A673 (cell line): ENCODE measurements around the gene OR2C1. TPM values are rescaled to one million over a fixed set of nuclear protein-coding genes. Genes with fewer than 3 reads are reported as not detected.

Experiments used
- BruUV-seq: library from RNA; stranded (reverse); fragments of 400-500 nt; replicated peaks from 2 replicates; lab custom pipeline; 2021; lab: Mats Ljungman, UMichigan
- CTCF ChIA-PET: fragments of 300-600 bp; sonication (Branson Sonifier 250); formaldehyde crosslinking; loops from one replicate; lab custom pipeline; 2022; ENCODE audit warnings: antibody characterized with exemption; lab: Charles Lee
- POLR2A ChIA-PET: fragments of 300-600 bp; sonication (Branson Sonifier 250); formaldehyde crosslinking; loops from one replicate; lab custom pipeline; 2022; ENCODE audit warnings: antibody characterized with exemption; ENCODE audit not compliant: low non-redundant PET; lab: Charles Lee
- DNase-seq: peaks from one replicate; pipeline ENCODE4 v3.0.0-alpha.2; 2015; ENCODE audit warnings: low spot score
- H3K27ac ChIP-seq: fragments of 200-600 bp; sonication (generic); 2 replicates; pipeline ENCODE4 v1.5.1; 2016; ENCODE audit warnings: mixed run types, low read depth, mild to moderate bottlenecking, mixed read lengths, antibody characterized with exemption, low read length; ENCODE audit not compliant: poor library complexity, severe bottlenecking
- H3K27me3 ChIP-seq: fragments of 200-600 bp; sonication (generic); replicated peaks from 2 replicates; pipeline ENCODE4 v1.6.1; 2017; ENCODE audit warnings: mixed run types, low read depth, mild to moderate bottlenecking, mixed read lengths, antibody characterized with exemption, low read length; ENCODE audit not compliant: insufficient read depth, poor library complexity
- H3K36me3 ChIP-seq: fragments of 200-600 bp; sonication (generic); 2 replicates; pipeline ENCODE4 v1.6.1; 2016; ENCODE audit warnings: mixed run types, mild to moderate bottlenecking, mixed read lengths, antibody characterized with exemption, low read length; ENCODE audit not compliant: insufficient read depth, poor library complexity, severe bottlenecking
- H3K4me1 ChIP-seq: fragments of 200-600 bp; sonication (generic); 2 replicates; pipeline ENCODE4 v1.6.1; 2017; ENCODE audit warnings: mixed run types, mild to moderate bottlenecking, mixed read lengths, antibody characterized with exemption, low read length; ENCODE audit not compliant: insufficient read depth, poor library complexity, severe bottlenecking
- H3K4me3 ChIP-seq: fragments of 200-600 bp; sonication (generic); 2 replicates; pipeline ENCODE4 v1.5.1; 2016; ENCODE audit warnings: low read depth, mixed run types, mild to moderate bottlenecking, mixed read lengths, low read length; ENCODE audit not compliant: poor library complexity, severe bottlenecking
- H3K9me3 ChIP-seq: fragments of 200-600 bp; sonication (generic); 2 replicates; pipeline ENCODE4 v1.6.1; 2016; ENCODE audit warnings: mixed run types, low read depth, mild to moderate bottlenecking, mixed read lengths, antibody characterized with exemption, low read length; ENCODE audit not compliant: poor library complexity, severe bottlenecking
- EZH2 ChIP-seq: fragments of 200-600 bp; sonication (generic); IDR thresholded peaks from 2 replicates; pipeline ENCODE4 v1.6.1; 2017; ENCODE audit warnings: borderline replicate concordance, low read depth, mild to moderate bottlenecking, mixed read lengths, antibody characterized with exemption, low read length; ENCODE audit not compliant: poor library complexity, severe bottlenecking
- intact Hi-C: fragments of 100-400 bp; cut with micrococcal nuclease; formaldehyde crosslinking; loops from one replicate; pipeline ENCODE4 v1.10.0; 2022; ENCODE audit not compliant: unreplicated experiment
- total RNA-seq: library from RNA; stranded (reverse); gene quantifications from 2 replicates; pipeline ENCODE4 v1.2.3, GENCODE V29; 2021
- TF ChIP-seq, protein P1 (sequence below): fragments of 300-800, 200-600 bp; sonication (generic); conservative IDR thresholded peaks from 2 replicates; pipeline ENCODE4 v1.5.1; 2017; ENCODE audit warnings: low read depth, mild to moderate bottlenecking, antibody characterized with exemption, low read length, moderate library complexity, mixed read lengths

OR2C1 gene
- total RNA-seq, 1 experiment from 2014 or later: not detected

DNA sequence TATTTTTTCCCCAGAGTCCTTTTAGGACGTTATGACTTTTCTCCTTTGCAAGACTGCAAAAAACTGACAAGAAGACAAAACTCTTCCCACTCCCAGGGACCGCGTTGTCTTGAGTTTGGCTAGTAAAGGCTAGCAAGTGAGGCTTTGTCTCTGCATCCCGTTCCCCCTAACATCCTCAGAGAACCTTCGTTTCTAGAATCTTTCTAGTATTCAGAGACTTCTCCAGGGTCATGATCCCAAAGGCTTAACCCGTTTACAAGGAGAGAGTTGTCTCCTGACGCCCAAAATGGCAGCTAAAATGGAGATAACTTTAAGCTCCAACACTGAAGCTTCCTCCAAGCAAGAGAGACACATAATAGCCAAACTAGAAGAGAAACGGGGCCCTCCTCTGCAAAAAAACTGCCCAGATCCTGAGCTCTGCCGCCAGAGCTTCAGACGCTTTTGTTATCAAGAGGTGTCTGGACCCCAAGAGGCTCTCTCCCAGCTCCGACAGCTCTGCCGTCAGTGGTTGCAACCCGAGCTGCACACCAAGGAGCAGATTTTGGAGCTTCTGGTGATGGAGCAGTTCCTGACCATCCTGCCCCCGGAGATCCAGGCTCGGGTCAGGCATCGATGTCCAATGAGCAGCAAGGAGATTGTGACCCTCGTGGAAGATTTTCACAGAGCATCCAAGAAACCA, 46.2 kb downstream of the OR2C1 start:
- Histone ChIP-seq H3K9me3 (peaks cover 50% of the 10 kb centered on the region), H3K4me1 (no peaks in the 10 kb centered on the region), H3K36me3 (peaks cover 39% of the 10 kb centered on the region), H3K4me3 (peak overlapping the region; percentile 75), H3K27ac (peak overlapping the region; percentile 76), H3K27me3 (no peaks in the 10 kb centered on the region)
- intact Hi-C loops: no loop called here
- TF ChIP-seq EZH2: no peak
- TF ChIP-seq, protein P1, sequence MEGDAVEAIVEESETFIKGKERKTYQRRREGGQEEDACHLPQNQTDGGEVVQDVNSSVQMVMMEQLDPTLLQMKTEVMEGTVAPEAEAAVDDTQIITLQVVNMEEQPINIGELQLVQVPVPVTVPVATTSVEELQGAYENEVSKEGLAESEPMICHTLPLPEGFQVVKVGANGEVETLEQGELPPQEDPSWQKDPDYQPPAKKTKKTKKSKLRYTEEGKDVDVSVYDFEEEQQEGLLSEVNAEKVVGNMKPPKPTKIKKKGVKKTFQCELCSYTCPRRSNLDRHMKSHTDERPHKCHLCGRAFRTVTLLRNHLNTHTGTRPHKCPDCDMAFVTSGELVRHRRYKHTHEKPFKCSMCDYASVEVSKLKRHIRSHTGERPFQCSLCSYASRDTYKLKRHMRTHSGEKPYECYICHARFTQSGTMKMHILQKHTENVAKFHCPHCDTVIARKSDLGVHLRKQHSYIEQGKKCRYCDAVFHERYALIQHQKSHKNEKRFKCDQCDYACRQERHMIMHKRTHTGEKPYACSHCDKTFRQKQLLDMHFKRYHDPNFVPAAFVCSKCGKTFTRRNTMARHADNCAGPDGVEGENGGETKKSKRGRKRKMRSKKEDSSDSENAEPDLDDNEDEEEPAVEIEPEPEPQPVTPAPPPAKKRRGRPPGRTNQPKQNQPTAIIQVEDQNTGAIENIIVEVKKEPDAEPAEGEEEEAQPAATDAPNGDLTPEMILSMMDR: no peak
- ChIA-PET POLR2A (no interaction called here), CTCF (no interaction called here)
- no TSS peak for BruUV-seq
- DNase-seq: peak; percentile 34

Other genes with a start within 250 kb of the OR2C1 start
- 16.8 and 19.0 TPM in 2 replicates for gene ZNF205, start 243.3 kb upstream of the OR2C1 start, total RNA-seq
- 16.0 and 16.1 TPM in 2 replicates for gene ZNF213, start 220.9 kb upstream of the OR2C1 start, total RNA-seq
- not detected in 2 replicates for gene OR1F1, start 167.7 kb upstream of the OR2C1 start, total RNA-seq
- gene ZNF200, start 120.7 kb upstream of the OR2C1 start, total RNA-seq: 10.8 and 13.0 TPM in 2 replicates
- gene MEFV, start 99.3 kb upstream of the OR2C1 start, total RNA-seq: not detected in 2 replicates
- 30.0 and 34.8 TPM in 2 replicates for gene ZNF263, start 72.4 kb upstream of the OR2C1 start, total RNA-seq
- 5.7 and 7.9 TPM in 2 replicates for gene TIGD7, start 50.5 kb upstream of the OR2C1 start, total RNA-seq
- gene ZNF75A, start 50.4 kb upstream of the OR2C1 start, total RNA-seq: 40.9 and 44.5 TPM in 2 replicates
- gene ZSCAN32, start 45.1 kb downstream of the OR2C1 start, total RNA-seq: 17.2 and 17.3 TPM in 2 replicates
- 12.2 and 13.7 TPM in 2 replicates for gene ZNF174, start 45.3 kb downstream of the OR2C1 start, total RNA-seq
- gene ZNF597, start 87.6 kb downstream of the OR2C1 start, total RNA-seq: 2.4 and 2.8 TPM in 2 replicates
- gene NAA60, start 87.8 kb downstream of the OR2C1 start, total RNA-seq: 39.4 and 40.7 TPM in 2 replicates
- not detected in 2 replicates for gene C16orf90, start 139.6 kb downstream of the OR2C1 start, total RNA-seq
- gene CLUAP1, start 145.1 kb downstream of the OR2C1 start, total RNA-seq: 22.6 and 36.5 TPM in 2 replicates
- gene NLRC3, start 221.5 kb downstream of the OR2C1 start, total RNA-seq: 0.07 and 0.09 TPM in 2 replicates